Lower lobe of right lung (tissue), 2 donors: ENCODE measurements around the gene DOCK8. TPM values are rescaled to one million over a fixed set of nuclear protein-coding genes. Genes with fewer than 3 reads are reported as not detected.

Source experiments
- ATAC-seq, 2 donors: fragments of 200-7000 bp; cut with Tn5 transposase; one replicate each; pipeline ENCODE4 v1.9.1; 2020 to 2022; ENCODE audit warnings: mild to moderate bottlenecking in 2 of 2, moderate library complexity in 2 of 2
- DNase-seq: peaks from one replicate; pipeline ENCODE4 v3.0.0-alpha.2; 2020
- H3K27ac ChIP-seq: fragments of 200-600 bp; one replicate; pipeline ENCODE4 v1.8.0; 2022
- H3K27me3 ChIP-seq: fragments of 200-600 bp; one replicate; pipeline ENCODE4 v1.8.0; 2022; ENCODE audit warnings: low read depth
- H3K36me3 ChIP-seq: fragments of 200-600 bp; one replicate; pipeline ENCODE4 v1.8.0; 2022; ENCODE audit warnings: mild to moderate bottlenecking
- H3K4me1 ChIP-seq: fragments of 200-600 bp; one replicate; pipeline ENCODE4 v1.8.0; 2022
- H3K4me3 ChIP-seq: fragments of 200-600 bp; one replicate; pipeline ENCODE4 v1.8.0; 2022; ENCODE audit warnings: mild to moderate bottlenecking
- H3K9me3 ChIP-seq: fragments of 200-600 bp; one replicate; pipeline ENCODE4 v1.8.0; 2022
- CTCF ChIP-seq: fragments of 200-600 bp; IDR thresholded peaks from one replicate; pipeline ENCODE4 v1.8.0; 2022; ENCODE audit warnings: antibody characterized with exemption, mild to moderate bottlenecking
- intact Hi-C: fragments of 100-400 bp; cut with DNase I; formaldehyde crosslinking; loops from one replicate; pipeline ENCODE4 v1.11.0; 2022
- total RNA-seq: library from RNA; stranded (reverse); fragmentation: NEBNext Ultra II Directional; extraction: Animal tissue kit (Norgen Biotek cat#: 25700); gene quantifications from one replicate; pipeline ENCODE4 v1.2.1, GENCODE V29; 2021
- donor health status: DM: no; HTN: yes; CAD: no; lungs with severe emphysema.

DOCK8 gene
- total RNA-seq, 1 donor from 2014 or later, result 112 TPM

GRCh38 chr9:419571-420171 lies 205.0 kb downstream of the DOCK8 start:
- no peaks in the 10 kb centered on the region for H3K27me3 ChIP-seq
- H3K27ac ChIP-seq, result no peak overlapping the region
- H3K4me3 ChIP-seq, result no peak overlapping the region
- no peak for TF ChIP-seq CTCF
- ATAC-seq (no peak), DNase-seq (no peak)
- H3K9me3 ChIP-seq, result no peaks in the 10 kb centered on the region
- no peaks in the 10 kb centered on the region for H3K4me1 ChIP-seq
- intact Hi-C loops, result no loop called here
- peaks cover 56% of the 10 kb centered on the region for H3K36me3 ChIP-seq

GRCh38 chr9:421896-422295 lies 207.2 kb downstream of the DOCK8 start:
- intact Hi-C loops, result no loop called here
- ATAC-seq, result no peak
- no peaks in the 10 kb centered on the region for H3K27me3 ChIP-seq
- H3K4me3 ChIP-seq, result no peak overlapping the region
- no peaks in the 10 kb centered on the region for H3K4me1 ChIP-seq
- H3K9me3 ChIP-seq, result no peaks in the 10 kb centered on the region
- DNase-seq, result no peak
- H3K36me3 ChIP-seq, result peaks cover 59% of the 10 kb centered on the region
- TF ChIP-seq CTCF, result no peak
- H3K27ac ChIP-seq, result no peak overlapping the region

GRCh38 chr9:426264-426663 lies 211.6 kb downstream of the DOCK8 start:
- intact Hi-C loops, result no loop called here

GRCh38 chr9:426976-427375 lies 212.3 kb downstream of the DOCK8 start:
- no peaks in the 10 kb centered on the region for H3K4me1 ChIP-seq
- DNase-seq, result no peak
- H3K27me3 ChIP-seq, result no peaks in the 10 kb centered on the region
- no peak overlapping the region for H3K4me3 ChIP-seq
- intact Hi-C loops, result no loop called here
- TF ChIP-seq CTCF, result no peak
- H3K9me3 ChIP-seq, result no peaks in the 10 kb centered on the region
- H3K27ac ChIP-seq, result no peak overlapping the region
- H3K36me3 ChIP-seq, result peaks cover 71% of the 10 kb centered on the region
- ATAC-seq, result no peak

More at GRCh38 chr9:426264-426663, 211.6 kb downstream of the DOCK8 start:
- Histone ChIP-seq H3K36me3 (peaks cover 64% of the 10 kb centered on the region), H3K27ac (no peak overlapping the region), H3K9me3 (no peaks in the 10 kb centered on the region), H3K4me3 (no peak overlapping the region), H3K4me1 (no peaks in the 10 kb centered on the region), H3K27me3 (no peaks in the 10 kb centered on the region)
- no peak for TF ChIP-seq CTCF
- ATAC-seq (no peak), DNase-seq (no peak)

GRCh38 chr9:431701-432100 lies 217.0 kb downstream of the DOCK8 start:
- no peak for TF ChIP-seq CTCF
- H3K27me3 ChIP-seq, result no peaks in the 10 kb centered on the region
- no peak overlapping the region for H3K27ac ChIP-seq
- H3K36me3 ChIP-seq, result peaks cover 89% of the 10 kb centered on the region
- no peak overlapping the region for H3K4me3 ChIP-seq
- intact Hi-C loops, result no loop called here
- DNase-seq (no peak), ATAC-seq (no peak)
- H3K4me1 ChIP-seq, result no peaks in the 10 kb centered on the region
- no peaks in the 10 kb centered on the region for H3K9me3 ChIP-seq
